Measurements from ENCODE around the gene RCOR1.
"Not testable (repeated sequence)": the region's sequence is repeated elsewhere in the genome, so short reads cannot be mapped to it uniquely, and the experiment has no call there.

The RCOR1 gene

GRCh38 chr14:102754370-102755262 lies 162.2 kb downstream of the RCOR1 start:
- no peak for DNase-seq

DNA sequence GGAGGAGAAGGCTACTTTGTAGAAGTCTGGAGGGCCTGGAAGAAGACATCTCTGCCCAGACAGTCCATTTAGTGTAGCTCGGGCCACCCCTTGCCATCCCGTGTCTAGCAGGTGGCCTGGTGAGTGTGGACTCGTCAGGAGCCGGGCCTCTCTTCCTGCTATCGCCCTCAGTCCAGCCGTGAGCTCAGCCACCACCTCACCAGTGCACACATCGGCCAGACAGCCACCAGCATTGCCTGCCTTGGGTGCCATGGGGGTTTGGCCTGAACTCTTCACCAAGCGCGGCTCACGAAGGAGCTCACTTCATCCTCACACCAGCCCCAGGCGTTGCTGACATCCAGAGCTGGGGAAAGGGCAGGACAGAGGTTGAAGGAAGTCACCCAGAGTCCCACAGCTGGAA lies 165.2 kb downstream of the RCOR1 start:
- no peak for DNase-seq

- no peak for DNase-seq
These were observed 165.6 kb downstream of the RCOR1 start for GRCh38 chr14:102758087-102758486.

DNA sequence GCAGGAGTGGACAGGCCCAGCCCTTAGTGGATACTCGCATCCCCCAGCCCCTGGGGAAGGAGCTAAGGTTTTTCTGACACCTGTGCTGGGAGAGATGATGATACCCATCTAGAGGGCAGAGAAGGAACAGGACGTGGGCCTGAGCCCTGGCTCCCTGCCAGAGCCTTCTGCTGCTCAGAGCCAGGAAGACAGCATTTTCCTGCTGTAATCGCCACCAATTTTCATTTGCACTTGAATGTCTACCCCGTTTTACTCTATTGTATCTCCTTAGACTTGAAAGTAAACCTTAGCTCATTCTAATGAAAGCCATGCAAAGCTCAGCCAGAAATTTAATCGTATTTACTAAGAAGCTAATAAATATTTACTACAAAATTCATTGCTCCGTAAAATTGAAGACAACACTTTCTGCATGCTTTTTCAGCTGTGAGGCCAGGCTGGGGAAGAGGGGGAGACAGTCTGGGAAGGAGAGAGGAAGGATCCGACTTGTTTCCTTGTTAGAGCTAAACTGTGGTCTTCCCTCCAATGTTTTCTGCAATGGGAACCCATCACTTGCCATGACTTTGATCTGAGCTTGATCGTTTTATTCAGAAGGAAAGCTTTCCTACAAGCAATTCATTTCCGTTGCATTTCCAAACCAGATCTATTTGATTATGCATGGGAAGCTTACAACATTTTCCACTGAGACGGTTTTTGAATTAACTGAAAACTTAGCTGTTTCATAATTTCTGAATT lies 167.2 kb downstream of the RCOR1 start:
- no peak for DNase-seq

- no peak for DNase-seq
These were observed 168.2 kb downstream of the RCOR1 start for GRCh38 chr14:102760496-102761193.

GRCh38 chr14:102761206-102761605 lies 168.8 kb downstream of the RCOR1 start:
- DNase-seq = no peak

DNA sequence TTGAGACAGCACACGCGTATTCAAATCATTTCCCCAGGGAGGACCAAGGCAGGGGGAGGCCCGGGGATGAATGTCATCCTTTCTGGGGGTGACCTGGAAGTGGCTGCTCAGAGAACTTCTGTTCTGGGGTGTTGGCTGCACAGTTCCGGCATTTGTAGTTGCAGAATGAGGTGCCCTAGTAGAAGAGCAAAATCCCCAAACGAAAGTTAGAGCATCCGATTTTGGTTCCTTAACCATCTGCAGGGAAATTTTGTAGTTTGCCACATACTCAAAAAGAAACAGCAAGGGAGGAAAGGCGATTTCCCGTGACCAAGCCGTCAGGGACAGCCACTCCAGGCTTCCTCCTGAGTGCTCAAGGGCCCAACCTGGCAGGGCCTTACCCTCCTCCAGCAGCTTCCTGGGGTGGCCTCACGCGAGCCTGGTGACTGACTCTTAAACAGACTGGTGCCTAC lies 171.8 kb downstream of the RCOR1 start:
- DNase-seq = no peak

GRCh38 chr14:102765770-102766169 lies 173.3 kb downstream of the RCOR1 start:
- DNase-seq = not testable (repeated sequence)

- DNase-seq = no peak
These were observed 176.0 kb downstream of the RCOR1 start for GRCh38 chr14:102768223-102769048.

DNA sequence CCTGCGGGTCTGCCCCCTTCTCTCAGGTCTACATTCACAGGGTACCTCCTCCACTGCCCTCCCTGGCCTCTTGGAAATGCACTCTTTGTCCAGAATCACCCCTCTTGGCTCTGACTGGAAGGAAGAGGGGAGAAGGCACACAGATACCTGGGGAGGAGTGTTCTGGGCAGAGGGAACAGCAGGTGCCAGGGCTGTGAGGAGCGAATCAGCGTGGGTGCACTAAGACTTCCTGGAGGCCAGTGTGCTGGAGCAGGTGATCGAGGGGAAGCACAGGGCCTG lies 176.5 kb downstream of the RCOR1 start:
- no peak for DNase-seq

- no peak for DNase-seq
These were observed 178.0 kb downstream of the RCOR1 start for GRCh38 chr14:102770147-102771123.

- DNase-seq = no peak
These were observed 178.7 kb downstream of the RCOR1 start for GRCh38 chr14:102771144-102771543.

DNA sequence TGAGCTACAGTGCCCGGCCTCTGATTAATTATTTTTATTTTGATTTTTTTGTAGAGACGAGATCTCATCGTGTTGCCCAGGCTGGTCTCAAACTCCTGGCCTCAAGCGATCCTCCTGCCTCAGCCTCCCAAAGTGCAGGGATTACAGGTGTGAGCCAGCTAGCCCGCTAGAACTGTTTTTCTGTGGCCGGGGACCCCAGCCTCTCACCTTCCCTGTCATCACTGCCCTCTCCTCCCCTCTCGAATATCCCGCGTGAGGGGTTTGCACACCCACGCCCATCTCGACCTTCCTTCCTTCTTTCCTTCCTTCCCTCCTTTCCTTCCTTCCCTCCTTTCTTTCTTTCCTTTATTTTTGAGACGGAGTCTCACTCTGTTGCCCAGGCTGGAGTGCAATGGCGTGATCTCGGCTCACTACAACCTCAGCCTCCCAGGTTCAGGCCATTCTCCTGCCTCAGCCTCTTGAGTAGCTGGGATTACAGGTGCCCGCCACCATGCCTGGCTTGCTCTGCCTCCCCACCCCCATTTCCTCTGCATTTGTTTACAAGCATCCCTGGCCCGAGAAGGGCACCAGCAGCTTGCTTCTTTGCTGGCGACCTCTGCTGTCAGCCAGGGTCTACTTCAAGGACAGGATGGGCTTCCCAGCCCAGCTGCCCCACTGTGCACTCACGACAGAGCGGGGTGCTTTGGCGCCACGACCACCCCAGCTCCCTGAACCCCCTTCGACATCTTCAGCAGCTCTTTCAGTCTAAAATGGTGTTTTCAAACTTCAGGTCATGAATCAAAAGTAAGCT lies 180.5 kb downstream of the RCOR1 start:
- DNase-seq = peak; percentile 85

DNA sequence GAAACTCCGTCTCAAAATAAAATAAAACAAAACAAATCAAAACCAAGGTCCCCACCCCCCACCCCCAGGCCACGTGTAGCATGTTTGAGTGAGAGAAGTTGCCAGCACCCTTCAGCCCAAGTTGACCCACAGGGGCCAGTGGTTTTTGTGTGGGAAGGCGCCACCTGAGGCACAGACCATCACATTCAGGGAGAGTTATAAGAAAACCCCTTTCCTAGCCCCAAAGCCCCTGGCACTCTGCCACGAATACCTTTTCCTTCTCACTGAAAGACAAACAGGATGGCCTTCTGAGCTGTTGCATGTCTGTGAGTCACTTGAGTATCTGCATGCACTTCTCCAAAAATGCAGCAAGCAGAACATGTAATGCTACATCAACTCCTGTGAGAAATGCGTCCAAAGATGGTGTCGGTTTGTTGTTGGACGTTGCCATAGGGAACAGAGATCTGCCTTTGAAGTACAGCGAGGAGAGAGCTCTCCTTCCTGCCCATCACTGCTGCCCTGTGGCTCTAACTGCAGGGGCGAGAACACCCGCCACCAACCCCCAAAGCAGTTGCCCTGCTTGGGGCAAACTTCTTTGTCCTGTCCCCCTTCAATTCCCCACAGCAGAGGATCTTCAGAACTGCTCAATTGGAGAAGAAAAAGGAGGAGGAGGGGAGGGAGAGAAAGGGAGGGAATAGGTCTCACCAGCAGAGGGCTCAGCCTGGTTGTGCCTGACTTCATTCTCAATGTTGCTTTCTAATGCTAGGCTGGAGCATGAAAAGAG lies 182.1 kb downstream of the RCOR1 start:
- DNase-seq = peak; percentile 76

- DNase-seq = peak; percentile 72
These were observed 183.7 kb downstream of the RCOR1 start for GRCh38 chr14:102775855-102776760.

DNA sequence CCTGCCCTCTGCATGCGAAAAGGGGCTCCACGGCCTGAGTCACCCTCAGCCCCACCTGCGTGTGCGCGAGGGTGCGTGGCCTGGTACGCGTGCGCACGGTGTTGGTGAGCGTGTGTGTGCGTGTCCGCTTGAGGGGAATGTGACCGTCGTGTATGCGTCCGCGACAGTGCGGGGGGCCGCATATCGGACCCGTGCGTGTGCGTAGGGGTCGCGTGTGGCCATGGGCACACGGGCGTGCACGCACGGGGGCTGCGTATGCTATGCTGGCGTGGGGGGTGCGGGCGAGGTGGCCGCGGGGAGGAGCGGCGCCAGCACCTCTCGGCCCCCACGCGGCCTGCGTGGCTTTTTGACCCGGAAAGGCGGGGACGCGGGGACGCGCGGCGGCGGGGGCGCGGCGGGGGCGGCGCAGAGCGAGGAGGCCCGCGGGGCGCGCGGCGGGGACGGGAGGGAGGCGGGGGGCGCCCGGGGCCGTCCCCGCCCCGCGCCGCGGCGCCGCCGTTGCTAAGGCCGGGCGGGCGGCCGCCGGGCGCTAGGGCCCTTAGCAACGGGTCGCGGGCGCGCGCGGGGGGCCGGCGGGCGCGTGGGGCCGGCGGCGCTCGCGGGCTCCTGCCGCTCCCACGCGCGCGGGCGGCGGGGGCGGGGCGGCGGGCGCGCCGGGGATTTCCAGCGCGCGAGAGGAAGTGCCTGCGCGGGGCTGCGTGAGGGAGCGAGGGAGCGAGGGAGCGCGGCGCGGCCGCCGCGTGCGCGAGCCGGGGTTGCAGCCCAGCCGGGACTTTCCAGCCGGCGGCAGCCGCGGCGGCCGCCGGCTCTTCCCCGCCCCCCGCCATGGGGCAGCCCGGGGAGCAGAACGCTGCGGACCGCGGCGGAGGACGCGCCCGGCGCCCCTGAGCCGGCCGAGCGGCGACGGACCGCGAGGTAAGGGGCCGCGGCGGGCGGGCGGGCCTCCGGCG lies 184.6 kb downstream of the RCOR1 start, which contains the start of gene TRAF3:
TRAF3 (plus strand) TSS at position 689 of the 950 bp plus-strand sequence. CDS start 92,753 bp downstream, outside the sequence.
- DNase-seq = no peak

GRCh38 chr14:102777711-102778337 lies 185.4 kb downstream of the RCOR1 start:
- DNase-seq = no peak

All from islet precursor cell (in vitro differentiated cells).